ELR (cell line): ENCODE data around the gene SERPINB11.
"Not testable (repeated sequence)": the region's sequence is repeated elsewhere in the genome, so short reads cannot be mapped to it uniquely, and the experiment has no call there.

ENCODE experiments used
- DNase-seq: peaks from one replicate; pipeline ENCODE4 v3.0.0-alpha.2; 2015; ENCODE audit warnings: low read depth

The SERPINB11 gene

DNA sequence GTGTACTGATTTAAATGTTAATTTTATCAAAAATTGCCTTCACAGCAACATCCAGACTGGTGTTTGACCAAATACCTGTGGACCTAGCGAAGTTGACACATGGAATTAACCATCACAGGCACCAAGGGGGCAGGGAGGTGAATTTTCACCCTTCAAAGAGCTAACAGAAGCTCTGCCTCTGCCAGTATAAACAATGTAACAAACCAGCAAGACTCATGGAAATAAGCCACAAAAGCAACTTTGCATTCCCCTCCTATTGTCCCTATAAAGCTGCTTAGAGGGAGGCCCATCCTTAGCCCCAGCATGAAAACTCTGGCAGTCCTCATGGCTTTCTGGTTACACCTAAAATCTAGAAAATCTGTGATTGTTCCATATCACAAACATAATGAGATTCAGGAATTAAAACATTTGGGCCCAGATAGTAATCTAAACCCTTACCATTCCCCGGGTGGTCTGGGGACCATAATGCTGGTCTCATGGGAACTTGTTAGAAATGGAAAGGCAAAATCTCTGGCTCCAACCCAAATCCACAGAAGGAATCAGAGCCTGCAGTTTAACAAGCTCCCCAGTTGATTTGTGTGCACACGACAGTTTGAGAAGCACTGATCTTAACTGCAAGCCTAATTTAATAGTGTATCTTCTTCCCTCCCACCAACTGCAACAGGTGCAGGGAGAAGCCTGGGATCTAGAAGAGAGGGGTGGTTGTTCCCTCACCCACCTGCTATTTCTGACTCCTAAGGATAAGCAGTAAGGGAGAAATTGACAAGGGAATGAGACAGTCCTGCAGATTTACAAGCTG lies 23.1 kb downstream of the SERPINB11 start:
- DNase-seq: no peak

DNA sequence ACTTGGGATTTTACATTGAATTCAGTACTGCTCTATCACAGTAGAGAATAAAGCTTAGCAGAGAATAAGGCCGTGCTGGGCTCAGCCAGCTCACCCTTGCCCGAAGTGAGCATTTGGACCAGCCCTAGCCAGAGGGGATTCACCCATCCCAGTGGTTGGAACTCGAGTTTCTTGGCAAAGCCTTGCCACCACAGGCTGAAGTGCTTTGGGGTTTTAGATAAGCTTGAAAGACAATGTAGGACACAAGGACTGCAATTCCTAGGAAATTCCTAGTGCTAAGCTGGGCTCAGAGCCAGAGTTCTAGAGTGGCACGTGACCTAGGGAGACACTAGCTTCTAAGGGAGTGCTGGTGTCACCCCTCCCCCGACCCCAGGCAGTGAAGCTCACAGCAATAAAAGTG lies 28.0 kb downstream of the SERPINB11 start:
- no peak for DNase-seq

DNA sequence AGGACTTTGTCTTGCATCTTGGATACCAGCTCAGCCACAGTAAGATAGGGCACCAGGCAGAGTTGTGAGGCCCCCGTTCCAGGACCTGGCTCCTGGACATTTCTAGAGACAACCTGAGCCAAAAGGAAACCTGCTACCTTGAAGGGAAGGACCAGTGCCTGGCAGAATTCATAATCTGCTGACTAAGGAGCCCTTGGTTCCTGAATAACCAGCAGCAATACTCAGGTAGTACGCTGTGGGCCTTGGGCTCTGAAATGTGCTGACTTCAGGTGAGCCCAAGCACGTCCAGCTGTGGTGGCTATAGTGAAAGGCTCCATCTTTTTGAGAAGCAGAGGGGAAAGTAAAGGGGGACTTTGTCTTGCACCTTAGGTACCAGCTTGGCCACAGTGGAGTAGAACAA lies 28.5 kb downstream of the SERPINB11 start:
- no peak for DNase-seq

DNA sequence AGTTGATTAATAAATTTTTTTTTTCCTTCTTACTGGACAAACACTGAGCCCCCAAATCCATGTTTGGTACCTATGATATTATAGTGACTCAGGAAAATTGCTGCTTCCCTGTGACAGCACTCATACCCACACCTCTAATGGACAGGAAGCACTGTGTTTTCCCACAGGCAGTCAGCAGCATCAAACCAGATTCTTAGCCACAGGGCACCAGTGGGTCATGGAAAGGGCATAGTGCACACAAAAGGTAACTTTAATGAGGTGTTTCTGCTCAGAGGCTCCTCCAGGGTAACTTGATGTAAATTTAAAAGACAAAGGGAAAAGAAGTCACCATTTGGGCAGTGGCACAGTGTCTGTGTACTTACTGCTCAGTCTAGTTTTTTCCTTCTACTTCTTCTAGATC lies 34.1 kb downstream of the SERPINB11 start:
- DNase-seq: peak; percentile 83

DNA sequence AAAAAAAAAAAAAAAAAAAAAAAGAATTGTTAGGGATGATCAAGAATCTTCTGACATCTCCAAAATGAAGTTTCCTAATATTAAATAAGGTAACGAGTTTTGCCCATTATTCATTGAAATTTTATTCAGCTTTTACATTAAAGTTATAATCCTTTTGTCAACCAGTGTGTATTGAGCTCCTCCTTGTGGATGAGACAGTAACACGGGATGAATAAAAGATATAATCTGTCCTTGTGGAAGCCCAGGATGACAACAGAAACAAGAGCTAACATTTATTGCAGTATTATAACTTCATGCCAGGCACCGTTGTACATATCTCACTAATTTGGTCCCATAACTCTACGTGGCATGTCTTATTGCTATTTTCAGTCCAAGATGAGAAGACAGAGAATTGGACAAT lies 39.0 kb downstream of the SERPINB11 start:
- DNase-seq: peak; percentile 76

DNA sequence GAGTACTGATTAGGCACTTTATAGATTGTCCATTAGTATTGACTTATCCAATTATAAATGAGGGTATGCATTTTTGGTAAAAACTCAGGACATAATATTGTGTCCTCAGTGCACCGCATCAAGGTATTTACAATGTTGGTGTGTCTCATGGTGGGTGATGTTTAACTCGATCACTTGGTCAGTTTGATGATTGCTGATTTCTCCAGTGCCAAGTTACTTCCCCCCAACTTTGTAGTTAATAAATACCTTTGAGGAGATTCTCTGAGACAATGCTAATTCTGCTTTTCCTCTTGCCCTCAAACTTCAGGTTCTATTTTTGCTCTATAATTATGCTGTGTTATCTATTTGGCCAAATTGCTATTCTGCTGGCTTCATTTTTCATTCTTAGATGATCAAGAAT lies 44.2 kb downstream of the SERPINB11 start:
- DNase-seq: no peak

DNA sequence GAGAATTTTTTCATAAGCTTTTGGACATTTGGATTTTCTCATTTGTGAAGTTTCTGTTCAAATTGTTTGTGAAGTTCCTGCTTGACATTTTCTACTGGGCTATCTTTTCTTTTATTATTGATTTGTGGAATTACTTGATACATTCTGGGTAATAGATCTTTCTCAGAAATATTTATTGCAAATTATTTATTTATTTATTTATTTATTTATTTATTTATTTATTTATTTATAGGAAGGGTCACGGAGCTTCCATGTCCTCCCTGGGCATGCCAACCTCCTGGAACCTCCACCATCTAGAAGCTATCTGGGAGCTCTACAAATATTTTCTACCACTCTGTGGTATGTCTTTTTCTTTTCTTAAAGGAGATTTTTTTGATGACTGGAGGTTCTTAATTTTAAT lies 46.7 kb downstream of the SERPINB11 start:
- DNase-seq: no peak

DNA sequence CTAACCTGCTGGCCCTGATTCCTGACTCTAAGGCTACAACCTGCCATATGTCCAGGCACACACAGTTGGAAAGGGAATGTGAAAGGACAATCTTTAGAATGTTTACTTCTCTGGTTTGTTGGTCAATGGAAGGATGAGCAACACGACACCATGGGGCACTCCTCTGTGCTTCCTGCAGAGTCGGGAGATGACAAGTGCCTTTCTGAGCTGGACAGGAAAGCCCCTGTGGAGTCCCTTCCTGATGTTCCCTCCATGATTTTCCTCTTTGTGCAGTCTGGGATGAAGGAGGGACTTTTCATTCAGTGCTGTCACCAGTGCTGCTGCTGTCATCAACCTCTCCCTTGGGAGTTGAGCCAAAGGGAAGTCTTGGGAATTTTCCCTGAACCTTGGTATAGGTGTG lies 49.9 kb downstream of the SERPINB11 start:
- no peak for DNase-seq

DNA sequence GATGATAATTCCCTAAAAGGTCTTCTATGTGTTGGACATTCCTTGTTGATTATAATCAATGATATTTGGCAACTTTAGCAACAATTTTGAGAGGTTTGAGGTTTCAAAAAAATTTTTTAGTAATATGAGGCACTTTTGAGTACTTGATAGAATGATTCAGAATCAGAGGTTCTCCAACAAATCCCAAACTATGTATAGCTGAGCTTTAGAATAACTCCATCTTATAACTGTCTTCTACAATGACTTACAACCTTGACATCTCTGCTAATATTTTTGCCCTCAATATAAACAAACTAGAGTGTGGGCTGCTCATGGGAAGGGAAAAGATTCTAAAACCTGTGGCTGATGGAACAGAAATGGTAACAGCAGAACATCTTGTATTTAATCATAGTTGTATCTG lies 50.9 kb downstream of the SERPINB11 start:
- DNase-seq: no peak

DNA sequence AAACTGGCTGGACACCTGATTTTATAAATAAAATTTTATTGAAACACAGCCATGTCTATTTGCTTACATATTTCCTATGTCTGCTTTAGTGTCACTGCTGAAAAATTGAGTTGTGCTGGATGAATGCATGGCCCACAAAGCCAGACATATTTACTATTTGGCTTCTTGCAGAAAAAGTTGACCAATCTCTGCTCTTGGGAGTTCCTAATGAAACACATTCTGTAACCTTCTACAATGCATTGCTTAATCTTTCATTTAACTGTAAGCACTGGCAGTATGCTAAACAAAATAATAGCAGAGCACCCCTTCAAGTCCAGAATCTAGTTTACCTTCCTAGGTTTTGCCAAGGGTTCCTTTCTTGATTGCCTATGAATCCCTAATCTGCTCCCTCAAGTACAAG lies 54.8 kb downstream of the SERPINB11 start:
- no peak for DNase-seq

DNA sequence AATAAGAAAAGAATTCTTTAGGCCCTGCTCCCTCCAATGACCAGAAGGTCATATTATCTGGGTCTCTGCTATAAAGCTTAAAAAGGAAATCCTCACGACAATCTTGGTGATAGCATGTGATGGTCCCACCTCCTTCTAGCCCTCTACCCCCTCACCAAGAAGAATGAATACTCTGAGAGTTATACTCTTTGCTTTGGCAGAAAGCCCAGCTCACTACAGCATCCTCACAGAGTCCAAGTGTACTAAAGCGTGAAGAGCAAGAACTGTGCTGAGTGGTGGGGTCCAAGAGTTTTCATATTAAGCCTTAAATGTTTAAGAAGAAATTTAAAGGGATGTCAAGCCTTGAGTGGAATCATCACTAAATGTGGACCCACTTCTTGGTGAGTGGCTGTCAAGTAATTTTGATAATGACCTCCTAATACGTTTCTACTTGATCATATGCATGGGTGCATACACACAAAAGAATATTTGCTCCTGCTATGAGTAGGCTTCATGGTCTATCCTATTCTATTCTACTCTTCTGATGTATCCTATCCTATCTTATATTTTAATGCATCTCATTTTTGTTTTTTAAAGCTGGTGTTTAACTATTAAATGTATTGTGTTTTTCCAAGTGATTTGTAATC lies 56.0 kb downstream of the SERPINB11 start:
- DNase-seq: no peak

DNA sequence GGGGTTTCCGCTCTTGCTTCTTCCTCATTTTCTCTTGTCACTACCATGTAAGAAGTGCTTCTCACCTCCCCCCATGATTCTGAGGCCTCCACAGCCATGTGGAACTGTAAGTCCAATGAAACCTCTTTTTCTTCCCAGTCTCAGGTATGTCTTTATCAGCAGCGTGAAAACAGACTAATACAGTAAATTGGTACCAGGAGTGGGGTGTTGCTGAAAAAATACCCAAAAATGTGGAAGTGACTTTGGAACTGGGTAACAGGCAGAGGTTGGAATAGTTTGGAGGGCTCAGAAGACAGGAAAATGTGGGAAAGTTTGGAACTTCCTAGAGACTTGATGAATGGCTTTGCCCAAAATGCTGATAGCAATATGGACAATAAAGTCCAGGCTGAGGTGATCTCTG lies 57.0 kb downstream of the SERPINB11 start:
- not testable (repeated sequence) for DNase-seq

DNA sequence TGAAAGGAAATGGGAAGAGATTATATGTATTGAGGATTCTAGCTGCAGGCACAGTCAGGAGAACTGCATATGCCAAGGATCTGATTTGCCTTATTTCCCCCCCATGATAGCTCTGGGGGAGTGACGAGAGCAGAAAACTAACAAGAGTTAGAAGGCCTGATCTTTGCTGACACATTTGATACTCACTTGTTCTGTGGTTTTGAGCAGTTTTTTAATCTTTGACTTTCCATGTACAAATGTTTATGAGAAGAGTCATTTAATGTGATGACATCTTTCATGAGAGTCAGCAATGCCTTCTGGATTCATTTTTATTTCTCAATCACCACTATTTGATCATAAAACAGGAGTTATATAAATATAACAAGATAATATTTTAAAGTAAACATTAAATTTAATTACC lies 59.8 kb downstream of the SERPINB11 start:
- peak; percentile 95 for DNase-seq

DNA sequence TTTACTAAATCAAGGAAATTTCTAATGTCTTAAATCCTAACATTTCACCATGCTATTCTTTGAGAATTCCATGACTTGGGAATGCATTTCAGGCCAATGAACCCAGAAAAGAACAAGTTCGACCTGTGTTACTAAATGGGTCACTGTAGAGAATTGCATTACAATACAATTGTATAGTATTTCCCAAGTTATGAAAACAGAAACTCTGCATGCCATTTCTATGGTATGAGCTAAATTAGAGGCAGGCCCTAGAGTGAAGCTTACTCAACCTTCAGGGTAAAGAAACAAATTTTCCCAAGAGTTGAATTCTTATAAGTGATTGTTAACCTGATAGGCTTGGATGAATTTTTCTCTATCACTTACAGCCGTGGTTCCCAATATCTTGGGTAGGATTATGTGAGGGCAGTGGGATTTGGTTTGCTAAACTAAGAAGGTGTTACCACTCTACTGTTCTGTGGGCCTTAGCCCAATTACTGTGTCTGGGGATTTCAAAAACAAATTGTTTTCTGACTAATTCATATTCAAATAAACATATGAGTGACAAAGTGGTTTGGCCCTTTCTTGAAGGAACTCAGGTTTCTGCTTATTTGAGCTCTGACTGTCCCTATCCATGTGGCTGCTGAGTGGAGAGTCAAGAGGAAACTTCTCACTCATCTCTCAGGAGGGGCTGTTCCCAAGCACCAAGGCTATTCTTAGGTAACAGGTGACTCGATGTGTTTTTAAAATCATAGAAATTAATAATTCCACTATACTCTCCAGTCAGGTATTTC lies 61.3 kb downstream of the SERPINB11 start:
- peak; percentile 67 for DNase-seq

DNA sequence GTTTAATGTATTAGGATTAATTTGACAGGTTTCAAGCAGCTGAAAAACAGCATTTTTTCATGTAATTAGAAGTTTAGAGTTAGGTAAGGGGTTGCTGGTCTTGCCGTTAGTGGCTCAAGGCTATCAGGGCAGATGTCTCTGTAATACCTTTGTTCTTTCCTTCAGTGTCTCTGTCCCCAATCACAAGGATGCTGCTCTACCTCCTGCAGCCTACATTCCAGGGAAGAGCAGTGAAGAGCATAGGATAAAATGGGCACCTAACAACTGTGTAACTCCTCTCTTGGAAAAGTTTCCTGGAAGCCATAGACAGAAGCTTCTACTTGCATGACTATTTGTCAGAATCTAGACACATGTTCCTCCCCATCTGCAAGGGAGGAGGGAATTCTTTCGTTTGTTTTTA lies 63.1 kb downstream of the SERPINB11 start:
- DNase-seq: no peak
